Subcutaneous adipose tissue (tissue), 4 donors: ENCODE measurements around the gene KCNK3. TPM values are rescaled to one million over a fixed set of nuclear protein-coding genes. Genes with fewer than 3 reads are reported as not detected.

Experiments used
- CTCF ChIP-seq: fragments of 450-650 bp; IDR thresholded peaks from one replicate; pipeline ENCODE4 v1.5.1; 2016; ENCODE audit warnings: low read depth, mild to moderate bottlenecking, control low read depth, antibody characterized with exemption, moderate library complexity
- total RNA-seq, 4 donors: library from RNA; depleted of rRNA; stranded (reverse); fragments of >200 nt; gene quantifications; one replicate each; pipeline ENCODE4 v1.1.0, GENCODE V29; 2016

Gene KCNK3
- total RNA-seq, 4 donors from 2014 or later, result 1.8 to 5.7 (median 4.5) TPM

DNA sequence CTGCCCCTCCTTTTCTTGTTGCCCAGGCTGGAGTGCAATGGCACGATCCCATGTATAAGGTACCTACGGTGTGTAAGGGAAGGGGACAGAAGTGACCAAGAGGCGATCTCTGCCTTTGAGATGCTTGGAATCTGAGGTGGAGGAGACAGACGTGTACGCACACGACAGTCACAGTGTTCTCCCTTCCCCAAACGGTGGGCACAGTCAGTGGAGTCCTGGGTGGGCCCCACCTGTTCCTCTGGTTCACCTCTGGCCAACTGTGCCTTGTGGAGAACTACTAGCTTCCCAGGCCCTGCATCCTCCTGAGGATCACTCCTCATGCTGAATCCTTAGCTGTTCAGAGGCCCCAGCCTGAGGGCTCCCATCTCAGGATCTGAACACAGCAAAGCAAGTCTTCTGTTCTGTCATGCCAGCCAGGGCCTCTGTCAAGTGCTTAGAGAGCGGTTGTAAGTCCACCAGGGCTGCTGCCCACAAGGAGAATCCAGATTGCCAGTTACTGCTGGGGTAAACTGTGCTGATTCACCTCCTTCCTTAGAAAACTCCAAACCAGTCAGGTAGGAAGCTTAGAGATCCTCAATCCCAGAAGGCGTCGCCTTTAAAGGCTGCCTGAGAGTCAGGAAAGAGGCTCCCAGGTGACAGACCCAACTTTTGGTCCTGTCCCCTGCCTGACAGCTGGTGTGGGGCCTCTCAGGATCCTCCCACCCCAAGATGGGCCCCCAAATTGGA, 73.1 kb downstream of the KCNK3 start:
- no peak for TF ChIP-seq CTCF

- no peak for TF ChIP-seq CTCF
Measured at GRCh38 chr2:26767129-26767528, 74.6 kb downstream of the KCNK3 start.

- TF ChIP-seq CTCF, result no peak
Measured at GRCh38 chr2:26767894-26768487, 75.5 kb downstream of the KCNK3 start.

DNA sequence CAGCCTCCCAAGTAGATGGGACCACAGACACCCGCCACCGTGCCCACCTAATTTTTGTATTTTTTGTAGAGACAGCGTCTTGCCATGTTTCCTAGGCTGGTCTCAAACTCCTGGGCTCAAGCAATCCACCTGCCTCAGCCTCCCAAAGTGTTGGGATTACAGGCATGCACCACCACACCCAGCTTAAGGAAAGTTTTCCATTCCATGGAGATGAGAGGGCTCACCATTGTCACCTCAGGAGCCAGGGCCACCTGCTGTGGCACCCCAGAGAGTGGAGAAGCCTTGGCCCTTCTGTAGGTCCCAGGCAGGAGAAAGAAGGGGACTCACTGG, 76.2 kb downstream of the KCNK3 start:
- TF ChIP-seq CTCF, result no peak

GRCh38 chr2:26769089-26769761, 76.7 kb downstream of the KCNK3 start:
- no peak for TF ChIP-seq CTCF

DNA sequence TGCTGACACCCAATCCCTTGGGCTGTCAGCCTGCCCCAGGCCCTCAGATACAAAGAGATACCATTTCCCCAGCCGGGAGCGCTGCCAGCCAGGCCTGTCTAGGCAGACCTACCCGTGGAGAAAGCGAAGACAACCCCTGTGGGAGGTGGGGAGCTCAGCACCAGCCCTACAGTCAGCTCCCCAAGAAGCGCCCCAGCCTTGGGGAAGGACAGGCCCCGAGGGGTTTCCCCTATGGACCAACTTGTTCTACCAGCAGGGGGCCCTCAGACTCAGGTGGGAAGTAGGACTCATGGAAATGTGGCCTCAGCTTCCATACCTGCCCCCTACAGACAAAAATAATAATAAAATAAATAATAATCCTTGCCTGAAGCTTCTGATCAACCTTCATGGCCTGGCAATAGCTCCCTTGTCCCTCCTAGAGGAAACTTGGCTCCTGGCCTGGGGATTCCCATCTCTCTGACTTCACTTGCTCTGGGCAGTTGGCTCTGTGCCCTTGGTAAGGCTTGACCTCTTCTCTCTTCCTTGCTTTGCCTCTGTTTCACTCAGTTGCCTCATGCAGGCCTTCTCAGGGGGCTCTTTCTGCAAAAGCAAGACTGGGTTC, 78.6 kb downstream of the KCNK3 start:
- TF ChIP-seq CTCF, result no peak
